HG03460 (cell line): ENCODE data around the gene ZMYND12.

Experiments
- ATAC-seq: cut with Tn5 transposase; IDR thresholded peaks from one replicate; pipeline ENCODE4 v1.9.1; 2021; ENCODE audit not compliant: unreplicated experiment

Gene ZMYND12

DNA sequence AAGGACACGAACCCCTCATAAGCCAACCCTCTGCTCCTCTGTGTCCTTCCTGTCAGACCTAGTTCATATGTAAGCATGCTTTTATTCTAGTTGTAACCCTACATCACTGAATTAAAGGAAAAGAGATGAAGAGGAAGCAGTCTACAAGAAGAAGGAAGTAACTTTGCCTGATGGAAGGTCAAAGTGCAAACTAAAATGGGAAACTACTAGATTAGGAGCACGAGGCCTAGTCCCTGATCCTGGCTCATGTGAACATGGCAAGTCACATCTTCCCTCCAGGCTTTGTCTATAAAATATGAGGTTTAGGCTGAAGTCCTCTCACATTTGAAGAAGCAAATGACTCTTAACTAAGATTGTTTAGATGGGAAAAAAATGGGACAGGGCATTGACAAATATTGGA lies 13.2 kb downstream of the ZMYND12 start:
- no peak for ATAC-seq

- ATAC-seq: no peak
Measured at GRCh38 chr1:42439940-42440339, 15.9 kb downstream of the ZMYND12 start.

GRCh38 chr1:42434340-42434739 lies 21.5 kb downstream of the ZMYND12 start:
- ATAC-seq: no peak

DNA sequence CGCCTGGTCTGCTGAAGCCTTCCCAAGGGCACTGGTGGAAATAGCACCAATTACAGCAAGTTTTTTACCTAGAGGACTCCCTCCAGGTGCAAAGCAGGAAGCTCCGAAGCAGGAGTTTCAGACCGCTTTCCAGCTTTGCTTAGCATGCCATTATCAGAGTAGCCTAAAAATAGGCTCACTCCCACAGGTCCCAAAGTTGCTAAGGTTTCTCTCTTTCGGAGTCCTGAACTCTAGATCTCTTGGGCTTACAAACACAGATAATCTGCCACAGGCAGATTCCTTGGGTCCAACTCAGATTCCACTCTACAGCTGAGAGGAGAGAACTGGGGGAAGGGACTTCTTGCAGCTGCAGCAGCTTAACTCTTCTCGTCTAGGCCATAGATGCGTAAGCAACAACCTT lies 22.5 kb downstream of the ZMYND12 start:
- ATAC-seq: no peak

DNA sequence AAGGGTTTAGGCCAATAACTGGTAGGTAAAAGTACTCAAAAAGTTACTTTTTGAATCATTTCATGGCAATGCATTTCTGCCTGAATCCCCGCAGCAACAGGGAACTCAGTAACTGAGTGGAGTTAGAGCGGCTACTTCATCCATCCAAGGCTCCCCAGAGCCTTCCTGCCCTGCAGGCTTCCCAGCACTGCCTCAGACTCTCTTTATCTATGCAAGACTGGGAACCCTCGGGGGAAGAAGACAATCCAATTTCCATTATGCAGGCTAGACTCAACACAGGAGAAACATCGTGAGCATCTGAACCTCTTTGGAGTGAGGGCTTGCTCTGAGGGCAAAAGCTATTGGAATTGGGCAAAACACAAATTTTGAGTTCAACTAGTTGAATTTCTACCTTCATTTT lies 23.1 kb downstream of the ZMYND12 start:
- ATAC-seq: no peak

- ATAC-seq: no peak
Measured at GRCh38 chr1:42431514-42431913, 24.3 kb downstream of the ZMYND12 start.

DNA sequence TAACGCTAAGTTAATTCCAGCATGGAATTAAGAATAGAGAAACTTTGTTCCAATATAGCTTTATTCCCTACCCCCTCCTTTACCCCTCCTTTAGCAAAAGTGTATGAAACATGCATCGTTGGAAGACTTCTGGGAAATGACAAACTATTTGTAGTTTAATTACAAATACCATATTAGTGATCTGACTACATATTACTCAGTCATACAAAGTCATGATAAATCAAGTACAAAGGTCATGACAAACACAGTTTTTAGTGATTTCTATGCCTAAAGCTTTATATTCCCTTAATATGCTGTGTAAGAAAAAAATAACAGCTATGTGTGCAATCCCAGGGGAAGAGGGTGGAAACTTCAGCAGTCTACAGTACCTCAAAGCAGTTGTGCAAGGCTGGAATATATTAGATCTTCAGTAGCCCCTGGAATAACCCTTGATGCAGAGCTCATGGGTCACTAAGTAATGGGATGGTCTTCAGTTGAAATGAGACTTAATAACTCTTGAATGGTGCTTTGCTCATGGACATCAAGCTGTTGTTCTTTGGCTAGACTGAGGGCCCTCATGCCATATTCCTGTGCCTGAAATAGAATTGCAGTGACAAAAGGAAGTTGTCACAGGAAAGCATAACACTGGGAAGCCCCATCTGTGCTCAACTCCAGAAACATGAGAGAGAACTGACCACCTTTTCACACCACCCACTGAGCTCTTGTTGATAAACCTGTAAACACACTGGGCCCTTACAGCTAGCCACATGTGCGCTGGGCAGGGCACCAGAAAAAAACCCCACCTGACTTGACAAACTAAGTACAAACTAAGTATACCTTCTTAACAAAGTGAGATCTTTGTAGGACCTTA lies 25.3 kb downstream of the ZMYND12 start:
- ATAC-seq: no peak

DNA sequence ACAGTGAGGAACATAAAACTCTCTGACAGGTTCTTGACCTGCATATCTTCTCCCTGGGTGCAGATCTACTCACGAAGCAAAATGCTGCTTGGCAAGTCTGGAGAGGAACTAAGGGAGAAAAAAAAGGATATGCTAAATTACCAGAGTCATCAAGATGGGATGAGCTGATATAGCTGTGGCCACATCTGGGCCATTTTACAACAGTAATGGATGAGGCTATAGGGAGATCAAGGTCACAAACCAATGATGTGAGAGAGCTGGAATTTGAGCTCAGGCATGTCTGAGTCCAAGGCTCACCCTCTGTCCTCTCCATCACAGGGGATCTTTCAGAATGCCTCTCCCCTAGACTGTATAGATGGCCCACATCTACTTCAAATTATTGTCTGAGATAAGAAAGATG lies 26.2 kb downstream of the ZMYND12 start:
- ATAC-seq: no peak

DNA sequence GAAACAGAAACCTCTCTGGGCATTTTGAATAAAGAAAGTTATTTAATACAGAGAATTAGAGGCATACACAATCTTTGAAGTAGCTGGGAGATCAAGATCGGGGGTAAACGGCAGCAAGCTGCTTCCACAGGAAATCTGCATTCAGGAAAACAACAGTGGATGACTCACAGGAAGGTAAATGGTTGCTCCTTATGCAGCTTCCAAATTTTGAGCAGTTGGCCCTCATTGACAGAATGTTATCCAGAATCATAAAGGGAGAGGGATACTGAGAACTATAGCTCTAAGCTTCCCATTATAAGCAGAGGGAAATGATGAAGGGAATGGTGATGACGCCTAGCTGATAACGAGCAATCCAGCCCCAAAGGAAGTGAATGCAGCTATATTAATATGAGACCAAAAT lies 28.6 kb downstream of the ZMYND12 start:
- no peak for ATAC-seq

DNA sequence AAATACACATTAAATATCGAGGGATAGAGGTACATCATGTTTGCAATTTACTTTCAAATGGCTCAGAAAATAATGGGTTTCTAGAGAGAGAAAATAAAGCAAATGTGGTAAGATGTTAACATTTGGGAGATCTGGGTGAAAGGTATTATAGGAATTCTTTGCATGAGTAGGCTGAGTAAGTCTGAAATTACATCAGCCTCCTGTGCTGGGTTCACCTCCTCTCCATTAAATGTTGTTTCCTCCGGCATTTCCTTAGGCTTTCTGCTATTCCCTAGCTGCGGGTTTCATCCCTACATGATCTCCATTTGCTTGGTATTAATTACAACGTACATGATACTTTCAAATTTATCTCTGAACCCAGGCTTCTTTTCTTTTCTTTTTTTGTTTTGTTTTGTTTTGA lies 31.6 kb downstream of the ZMYND12 start:
- no peak for ATAC-seq

GRCh38 chr1:42423681-42424080 lies 32.1 kb downstream of the ZMYND12 start:
- ATAC-seq: no peak

DNA sequence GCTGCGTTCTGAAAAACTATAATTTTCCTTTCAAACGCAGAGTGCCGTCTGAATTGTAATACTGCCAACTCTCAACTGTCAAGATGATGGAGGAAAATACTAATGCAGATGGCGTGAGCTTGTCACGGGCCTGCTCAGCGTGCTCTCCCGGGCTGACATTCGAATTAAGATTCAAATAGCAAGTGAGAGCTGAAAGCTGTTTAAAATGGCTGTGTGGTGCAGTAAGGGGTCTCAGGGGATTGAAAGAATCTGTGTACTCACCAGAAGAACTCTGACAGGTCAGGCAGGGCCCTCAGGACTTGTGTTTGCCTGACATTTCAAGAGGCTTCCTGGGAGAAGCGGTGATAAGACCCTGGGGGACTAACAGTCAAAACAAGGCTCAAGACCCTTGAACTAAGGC lies 33.1 kb downstream of the ZMYND12 start:
- ATAC-seq: no peak

GRCh38 chr1:42420911-42421585 lies 34.8 kb downstream of the ZMYND12 start:
- ATAC-seq: no peak

DNA sequence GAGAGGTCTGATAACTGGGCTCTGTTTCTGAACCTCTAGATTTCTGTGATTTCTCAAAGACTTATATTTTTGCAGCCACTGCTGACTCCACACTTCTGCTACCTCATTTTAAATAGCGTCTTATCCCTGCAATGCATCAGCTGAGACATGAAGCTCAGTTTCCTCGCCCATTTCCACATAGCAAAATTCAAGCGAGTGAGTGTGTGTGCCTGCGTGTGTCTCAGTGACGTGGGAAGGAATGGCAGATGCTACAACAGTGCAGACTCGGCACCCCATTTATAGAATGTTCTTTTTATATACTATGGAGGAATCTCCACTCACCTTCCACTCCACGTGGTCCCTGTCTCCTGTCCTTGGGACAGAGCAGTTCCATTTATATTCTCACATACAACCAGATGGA lies 35.7 kb downstream of the ZMYND12 start:
- no peak for ATAC-seq

- ATAC-seq: no peak
Measured at GRCh38 chr1:42419126-42419821, 36.5 kb downstream of the ZMYND12 start.

DNA sequence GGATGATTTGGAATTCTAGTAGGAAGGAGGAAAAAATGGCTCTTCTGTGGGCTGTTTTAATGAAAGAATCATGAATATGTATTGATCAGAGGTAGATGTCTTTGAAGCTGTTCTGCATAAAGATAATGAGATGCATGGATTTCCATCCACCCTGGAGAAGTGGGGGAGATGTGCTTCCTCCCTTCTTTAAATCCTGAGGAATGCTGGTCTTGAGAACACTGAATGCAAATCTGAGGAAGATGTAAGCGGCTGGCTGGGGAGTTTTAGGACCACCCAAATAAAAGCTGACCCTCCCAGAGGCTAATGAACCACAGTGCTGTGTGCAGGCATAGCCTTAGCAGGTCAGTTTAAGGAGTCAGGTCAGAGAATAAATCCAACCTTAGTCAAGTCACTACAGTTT lies 37.3 kb downstream of the ZMYND12 start:
- ATAC-seq: no peak

DNA sequence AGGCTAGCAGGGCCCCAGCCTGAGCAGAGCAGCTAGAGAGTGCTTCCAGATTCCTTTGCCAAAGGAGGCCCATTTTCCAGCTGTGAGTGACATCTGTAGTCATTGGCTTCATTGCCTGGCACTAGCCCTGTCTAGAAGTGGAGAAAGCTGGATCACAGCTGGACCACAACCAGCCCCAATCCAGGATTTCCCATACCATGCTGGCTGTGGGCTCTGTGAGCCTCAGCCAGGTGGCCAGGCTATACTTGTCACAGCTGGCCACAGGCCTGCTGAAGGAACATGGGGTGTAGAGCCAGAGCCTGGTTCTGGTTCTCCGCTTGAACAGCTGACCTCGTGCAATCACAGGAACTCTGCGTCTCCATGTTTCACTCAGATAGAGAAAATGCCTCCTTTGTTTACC lies 38.7 kb downstream of the ZMYND12 start:
- no peak for ATAC-seq

- no peak for ATAC-seq
Measured at GRCh38 chr1:42414551-42415496, 41.0 kb downstream of the ZMYND12 start.

DNA sequence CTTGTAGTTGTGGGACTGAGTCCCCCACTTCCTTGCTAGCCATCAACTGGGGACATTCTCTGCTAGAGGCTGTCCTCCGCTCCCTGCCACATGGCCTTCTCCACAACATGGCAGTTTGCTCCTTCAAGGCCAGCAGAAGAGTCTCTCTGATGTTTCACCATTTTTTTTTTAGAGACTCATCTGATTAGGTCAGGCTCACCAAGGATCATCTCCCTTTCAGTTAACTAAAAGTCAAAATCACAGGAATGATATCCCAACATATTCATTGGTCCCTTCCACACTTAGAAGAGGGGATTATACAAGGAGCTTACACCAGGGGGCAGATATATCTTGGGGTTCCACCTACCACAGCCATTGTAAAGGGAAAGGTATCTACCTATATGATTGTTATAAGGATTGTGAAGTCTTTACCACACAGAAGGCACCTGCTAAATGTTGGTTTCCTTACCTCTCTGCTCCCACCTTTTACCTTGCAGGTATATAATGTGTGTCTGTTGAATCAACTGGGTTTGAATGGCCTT lies 51.9 kb downstream of the ZMYND12 start:
- no peak for ATAC-seq

- no peak for ATAC-seq
Measured at GRCh38 chr1:42399315-42400100, 56.3 kb downstream of the ZMYND12 start.
